Measurements from ENCODE around the gene PRCD.

DNA sequence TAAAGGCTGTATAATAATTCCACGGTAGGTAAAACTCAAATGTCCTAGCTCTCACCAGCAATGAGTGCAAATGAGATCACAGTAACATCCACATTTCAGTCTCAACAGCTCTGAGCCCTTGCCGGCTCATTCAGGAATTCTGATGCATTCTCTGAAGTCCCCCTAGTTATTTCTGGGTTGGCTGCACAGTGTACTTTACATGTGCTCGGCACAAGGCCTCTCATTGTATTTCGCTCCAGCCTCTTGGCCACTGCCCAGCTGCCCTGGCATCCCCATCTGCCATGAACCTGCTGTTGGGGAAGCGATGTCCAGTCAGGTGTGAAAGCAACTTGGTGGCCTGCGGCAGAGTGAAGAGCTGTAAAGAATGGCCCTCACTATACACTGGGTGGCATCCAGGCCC, 14.3 kb downstream of the PRCD start:
- TF ChIP-seq POLR2A (IDR thresholded peaks at IDR 0.05; ENCODE audit: low read depth, low read length) (no peak), TAF1 (IDR thresholded peaks at IDR 0.05; ENCODE audit: borderline replicate concordance, low read depth, low read length) (no peak)

All from GM12892 (cell line).